DND-41 (cell line): ENCODE data around the gene HIBADH.

Experiments
- CTCF ChIP-seq: IDR thresholded peaks from 2 replicates; pipeline ENCODE4 v1.5.1; 2012; ENCODE audit warnings: borderline replicate concordance, low read length, moderate library complexity, mild to moderate bottlenecking; ENCODE audit not compliant: poor library complexity, severe bottlenecking; ENCODE audit errors: extremely low read depth
- EZH2 ChIP-seq: IDR thresholded peaks from 3 replicates; pipeline ENCODE4 v1.6.1; 2012; ENCODE audit warnings: borderline replicate concordance, low read depth, mild to moderate bottlenecking, moderate library complexity, low read length, inconsistent platforms; ENCODE audit not compliant: severe bottlenecking

- TF ChIP-seq CTCF (no peak), EZH2 (no peak)
These were observed 1.3 kb upstream of the HIBADH start for GRCh38 chr7:27663989-27664331.
